GM21825 (cell line): ENCODE results near the gene ARL1.
"Not testable (repeated sequence)": the region's sequence is repeated elsewhere in the genome, so short reads cannot be mapped to it uniquely, and the experiment has no call there.

ENCODE experiments used
- ATAC-seq: cut with Tn5 transposase; IDR thresholded peaks from one replicate; pipeline ENCODE4 v1.9.1; 2021; ENCODE audit warnings: mild to moderate bottlenecking, moderate library complexity; ENCODE audit not compliant: unreplicated experiment

Gene ARL1

DNA sequence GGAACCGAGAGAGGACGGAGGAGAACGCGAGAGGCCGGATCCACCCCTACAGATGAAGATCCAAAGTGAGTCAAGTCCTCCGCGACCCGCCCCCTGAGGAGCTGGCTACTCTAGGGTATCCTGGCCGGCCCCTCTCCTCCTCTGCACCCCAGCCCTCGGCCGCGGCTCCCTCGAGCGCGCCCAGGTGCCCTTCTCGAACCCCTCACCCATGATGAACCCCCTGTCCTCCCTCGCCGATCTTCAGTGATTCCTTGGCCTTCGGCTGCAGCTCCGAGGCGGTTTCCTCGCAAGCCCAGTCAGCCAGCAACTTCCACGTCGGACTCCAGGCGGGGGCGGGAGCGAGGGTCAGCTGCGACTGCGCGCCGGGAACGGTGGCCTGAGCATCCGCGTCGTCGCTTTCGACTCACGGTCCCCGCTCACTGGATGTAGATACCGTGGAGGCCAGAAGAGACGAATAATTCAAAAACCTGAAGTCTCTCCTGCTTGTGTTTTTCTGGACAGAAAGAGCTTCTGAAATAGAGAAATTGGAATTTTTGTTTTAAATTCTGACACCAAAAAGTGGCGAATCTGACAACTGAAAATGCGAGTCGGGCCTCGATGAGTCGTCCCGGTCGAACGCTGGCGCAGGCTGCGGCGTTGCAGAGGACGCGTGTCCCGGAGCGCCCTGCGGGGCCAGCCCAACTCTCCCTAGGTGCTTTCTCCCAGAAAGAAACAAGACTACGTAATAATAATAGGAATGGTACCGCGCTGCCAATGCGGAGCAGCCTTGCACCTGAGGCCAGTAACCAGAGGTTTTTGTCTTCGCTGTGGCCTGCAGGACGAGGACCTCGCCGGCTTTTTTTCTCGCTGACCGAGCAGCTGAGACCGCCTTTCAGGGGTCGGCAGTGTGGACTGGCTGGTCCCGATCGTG lies at the start of gene ARL1:
TSS of gene ARL1 (minus strand) at position 337 of the 910 bp plus-strand sequence. CDS start at position 210, 127 bp downstream.
- peak; percentile 82 for ATAC-seq

DNA sequence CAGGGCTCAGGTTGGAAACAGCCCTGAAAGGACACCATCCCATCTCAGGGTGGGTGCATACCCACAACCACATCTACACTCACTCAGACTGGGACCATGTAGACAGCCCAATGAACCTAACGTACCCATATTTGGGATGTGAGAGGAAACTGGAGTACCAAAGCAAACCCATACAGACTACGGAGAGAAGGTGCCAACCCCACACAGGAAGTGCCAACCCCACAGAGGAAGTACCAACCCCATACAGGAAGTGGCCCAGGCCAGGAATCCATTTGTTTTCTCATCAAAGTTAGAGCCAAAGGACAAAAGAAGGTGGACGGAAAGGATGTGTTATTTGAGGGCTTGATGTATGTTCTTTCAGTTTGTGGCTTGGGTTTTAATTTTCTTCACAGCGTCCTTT lies 48.1 kb upstream of the ARL1 start:
- no peak for ATAC-seq

DNA sequence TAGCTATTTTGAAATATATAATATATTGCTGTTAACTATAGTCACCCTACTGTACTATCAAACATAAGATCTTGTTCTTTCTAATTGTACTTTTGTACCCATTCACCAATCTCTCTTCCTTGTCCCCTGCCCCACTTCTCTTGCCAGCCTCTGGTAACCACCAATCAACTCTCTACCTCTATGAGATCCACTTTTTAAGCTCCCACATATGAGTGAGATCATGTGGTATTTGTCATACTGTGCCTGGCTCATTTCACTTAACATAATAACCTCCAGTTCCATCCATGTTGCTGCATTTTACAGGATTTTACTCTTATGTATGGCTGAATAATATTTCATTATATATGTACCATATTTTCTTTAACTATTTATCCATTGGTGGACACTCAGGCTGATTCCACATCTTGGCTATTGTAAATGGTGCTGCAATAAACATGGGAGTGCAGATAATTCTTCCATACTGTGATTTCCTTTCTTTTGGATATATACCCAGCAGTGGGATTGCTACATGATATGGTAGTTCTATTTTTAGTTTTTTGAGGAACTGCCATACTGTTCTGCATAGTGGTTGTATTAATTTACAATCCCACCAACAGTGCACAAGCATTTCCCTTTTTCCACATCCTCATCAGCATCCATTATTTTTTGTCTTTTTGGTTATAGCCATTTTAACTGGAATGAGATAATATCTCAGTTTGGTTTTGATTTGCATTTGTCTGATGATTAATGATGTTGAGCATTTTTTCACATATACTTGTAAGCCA lies 34.1 kb upstream of the ARL1 start:
- ATAC-seq = no peak

GRCh38 chr12:101439236-101439635 lies 31.7 kb upstream of the ARL1 start:
- ATAC-seq = no peak

DNA sequence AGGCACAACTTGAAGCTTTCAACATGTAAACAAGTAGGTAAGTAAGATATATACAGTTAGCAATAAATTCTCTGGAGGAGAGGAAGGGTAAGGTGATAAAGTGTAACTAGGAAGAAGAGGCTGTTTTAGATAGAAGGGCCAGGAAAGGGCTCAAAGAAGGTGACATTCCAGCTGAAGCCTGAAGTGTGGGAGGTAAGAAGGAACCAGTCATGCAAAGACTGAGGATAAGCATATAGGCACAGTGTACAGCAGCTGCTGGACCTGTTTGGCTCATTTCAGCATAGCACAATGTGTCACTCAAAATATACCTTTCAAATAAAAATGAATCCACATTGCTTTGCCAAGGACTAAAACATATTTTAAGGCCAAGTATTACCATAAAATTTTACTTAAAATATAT lies 28.6 kb upstream of the ARL1 start:
- ATAC-seq = no peak

DNA sequence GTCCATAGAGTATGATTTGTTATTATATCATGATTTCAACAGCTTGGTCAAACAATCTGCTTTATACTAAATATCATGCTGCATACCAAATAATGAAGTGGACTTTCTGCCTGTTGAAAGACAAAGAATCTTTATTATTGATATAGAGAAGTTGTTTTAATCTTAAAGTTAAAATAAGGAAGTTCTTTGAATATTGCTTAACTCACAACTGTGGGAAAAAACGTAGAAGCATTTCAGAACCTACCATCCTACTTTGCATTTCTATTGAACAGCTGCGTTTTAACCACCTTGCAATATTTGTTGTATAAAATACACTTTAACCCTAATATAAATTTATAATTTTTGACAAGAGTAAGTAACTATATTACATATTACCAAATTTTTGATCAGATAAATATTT lies 22.9 kb upstream of the ARL1 start:
- ATAC-seq = no peak

GRCh38 chr12:101424620-101425019 lies 17.0 kb upstream of the ARL1 start:
- ATAC-seq = no peak

DNA sequence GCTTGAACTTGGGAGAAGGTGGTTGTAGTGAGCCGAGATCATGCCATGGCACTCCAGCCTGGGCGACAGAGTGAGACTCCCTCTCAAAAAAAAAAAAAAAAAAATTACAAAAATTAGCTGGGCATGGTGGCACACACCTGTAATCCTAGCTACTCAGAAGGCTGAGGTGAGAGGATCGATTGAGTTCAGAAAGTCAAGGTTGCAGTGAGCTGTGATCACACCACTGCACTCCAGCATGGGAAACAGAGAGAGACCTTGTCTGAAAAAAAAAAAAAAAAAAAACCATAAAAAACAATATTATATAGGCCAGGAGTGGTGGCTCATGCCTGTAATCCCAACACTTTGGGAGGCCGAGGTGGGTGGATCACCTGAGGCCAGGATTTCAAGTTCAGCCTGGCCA lies 14.5 kb upstream of the ARL1 start:
- ATAC-seq = not testable (repeated sequence)

DNA sequence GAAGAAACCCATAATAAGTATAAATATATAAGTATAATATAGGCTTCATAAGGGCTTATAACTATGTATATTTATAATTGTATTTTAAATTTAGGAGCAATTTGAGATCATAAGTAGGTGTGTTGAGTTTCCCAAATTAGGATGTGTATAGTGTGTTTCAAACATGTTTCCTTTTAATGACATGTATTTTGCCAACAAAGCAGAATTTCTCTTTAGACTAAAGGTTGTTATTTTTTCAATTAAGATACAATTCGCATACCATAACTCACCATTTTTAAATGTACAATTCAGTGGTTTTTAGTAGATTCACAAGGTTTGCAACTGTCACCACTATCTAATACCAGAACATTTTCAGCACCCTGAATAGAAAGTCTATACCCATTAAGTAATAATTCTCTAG lies 7.7 kb upstream of the ARL1 start:
- no peak for ATAC-seq

GRCh38 chr12:101414533-101415119 lies 7.1 kb upstream of the ARL1 start:
- no peak for ATAC-seq

GRCh38 chr12:101410169-101410568 lies 2.6 kb upstream of the ARL1 start:
- ATAC-seq = not testable (repeated sequence)

- ATAC-seq = peak; percentile 21
Observed at GRCh38 chr12:101407049-101407435, 530 bp downstream of the ARL1 start.

GRCh38 chr12:101391181-101391580 lies 16.4 kb downstream of the ARL1 start:
- ATAC-seq = not testable (repeated sequence)

- ATAC-seq = no peak
Observed at GRCh38 chr12:101379149-101379548, 28.4 kb downstream of the ARL1 start.

- no peak for ATAC-seq
Observed at GRCh38 chr12:101375573-101375972, 32.0 kb downstream of the ARL1 start.

- no peak for ATAC-seq
Observed at GRCh38 chr12:101372431-101372830, 35.1 kb downstream of the ARL1 start.

DNA sequence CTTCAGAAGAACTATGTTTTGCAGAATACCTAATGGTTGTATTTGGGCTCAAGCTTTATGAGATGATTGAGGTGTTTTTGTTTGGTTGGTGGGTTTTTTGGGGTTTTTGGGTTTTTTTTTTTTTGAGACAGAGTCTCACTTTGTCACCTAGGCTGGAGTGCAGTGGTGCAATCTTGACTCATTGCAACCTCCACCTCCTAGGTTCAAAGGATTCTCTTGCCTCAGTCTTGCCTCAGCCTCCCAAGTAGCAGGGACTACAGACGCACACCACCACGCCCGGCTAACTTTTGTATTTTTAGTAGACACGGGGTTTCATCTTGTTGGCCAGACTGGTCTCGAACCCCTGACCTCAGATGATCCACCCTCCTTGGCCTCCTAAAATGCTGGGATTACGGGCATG lies 39.6 kb downstream of the ARL1 start:
- no peak for ATAC-seq

DNA sequence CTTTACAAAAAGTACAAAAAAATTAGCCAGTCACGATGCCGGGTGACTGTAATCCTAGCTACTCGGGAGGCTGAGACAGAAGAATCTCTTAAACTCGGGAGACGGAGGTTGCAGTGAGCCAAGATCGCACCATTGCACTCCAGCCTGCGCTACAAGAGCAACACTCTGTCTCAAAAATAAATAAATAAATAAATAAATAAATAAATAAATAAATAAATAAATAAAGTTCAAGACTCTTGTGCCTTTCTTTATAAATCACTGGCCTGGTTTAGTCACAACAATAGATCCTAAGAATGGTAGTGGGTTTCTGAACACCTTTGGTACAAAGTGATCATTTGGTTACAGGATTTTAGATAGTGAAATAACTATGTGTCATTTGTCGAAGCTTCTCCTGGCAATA lies 46.1 kb downstream of the ARL1 start:
- no peak for ATAC-seq

DNA sequence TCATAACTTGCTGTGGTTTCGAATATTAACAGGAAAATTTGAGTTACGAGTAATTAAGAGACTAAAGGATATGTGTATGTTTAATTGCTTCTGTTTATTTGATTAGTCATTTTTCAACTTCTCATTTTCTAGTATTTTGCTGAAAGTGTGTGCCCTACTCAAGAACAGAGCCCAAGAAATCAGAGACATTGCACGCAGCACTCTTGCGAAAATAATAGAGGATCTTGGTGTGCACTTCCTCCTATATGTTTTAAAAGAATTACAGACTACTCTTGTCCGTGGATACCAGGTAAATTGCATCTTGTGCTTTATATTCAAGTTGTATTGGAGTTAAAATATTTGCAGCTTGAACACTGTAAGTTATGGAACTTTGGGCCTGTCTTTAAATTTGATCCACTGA lies 50.8 kb downstream of the ARL1 start:
- ATAC-seq = no peak

- ATAC-seq = no peak
Observed at GRCh38 chr12:101351682-101352081, 55.9 kb downstream of the ARL1 start.

- no peak for ATAC-seq
Observed at GRCh38 chr12:101343893-101344292, 63.7 kb downstream of the ARL1 start.
